ENCODE data around the gene RASGEF1C.
A peak's percentile ranks its signal among the peaks of the same experiment; 100 is the strongest.

RASGEF1C gene

DNA sequence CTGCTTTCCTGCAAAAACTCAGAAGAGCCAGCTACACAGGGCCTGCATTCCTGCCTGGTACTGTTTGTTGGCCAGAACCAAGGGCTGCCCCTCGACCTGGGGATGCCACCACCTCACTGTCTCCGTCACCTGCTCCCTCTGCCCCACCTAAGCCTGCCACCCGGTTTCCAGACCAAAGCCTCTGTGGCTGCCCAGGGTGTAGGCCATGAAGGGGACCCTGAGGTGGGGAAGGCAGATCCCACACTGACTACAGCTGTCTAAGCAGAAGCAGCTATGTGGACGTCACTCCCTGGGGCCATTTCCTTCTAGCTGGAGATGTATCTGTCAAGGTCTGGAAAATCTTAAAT, 35.8 kb downstream of the RASGEF1C start:
- Histone ChIP-seq H3K27me3 (ENCODE audit: control insufficient read depth in 2 of 2, insufficient read depth in 2 of 2, low read length in 2 of 2) (no peaks in the 10 kb centered on the region), H3K27ac (ENCODE audit: low read depth in 2 of 2, low read length in 2 of 2) (no peak overlapping the region), H3K4me3 (ENCODE audit: low read length in 2 of 2) (no peak overlapping the region), H3K9ac (ENCODE audit: low read depth in 1 of 2, low read length in 2 of 2) (no peak overlapping the region), H3K9me3 (ENCODE audit: control insufficient read depth in 2 of 2, low read length in 2 of 2) (no peaks in the 10 kb centered on the region), H3K36me3 (ENCODE audit: control insufficient read depth in 2 of 2, insufficient read depth in 2 of 2, low read length in 2 of 2) (no peaks in the 10 kb centered on the region), H3K4me1 (ENCODE audit: control insufficient read depth in 2 of 2, insufficient read depth in 2 of 2, low read length in 2 of 2) (no peaks in the 10 kb centered on the region)

DNA sequence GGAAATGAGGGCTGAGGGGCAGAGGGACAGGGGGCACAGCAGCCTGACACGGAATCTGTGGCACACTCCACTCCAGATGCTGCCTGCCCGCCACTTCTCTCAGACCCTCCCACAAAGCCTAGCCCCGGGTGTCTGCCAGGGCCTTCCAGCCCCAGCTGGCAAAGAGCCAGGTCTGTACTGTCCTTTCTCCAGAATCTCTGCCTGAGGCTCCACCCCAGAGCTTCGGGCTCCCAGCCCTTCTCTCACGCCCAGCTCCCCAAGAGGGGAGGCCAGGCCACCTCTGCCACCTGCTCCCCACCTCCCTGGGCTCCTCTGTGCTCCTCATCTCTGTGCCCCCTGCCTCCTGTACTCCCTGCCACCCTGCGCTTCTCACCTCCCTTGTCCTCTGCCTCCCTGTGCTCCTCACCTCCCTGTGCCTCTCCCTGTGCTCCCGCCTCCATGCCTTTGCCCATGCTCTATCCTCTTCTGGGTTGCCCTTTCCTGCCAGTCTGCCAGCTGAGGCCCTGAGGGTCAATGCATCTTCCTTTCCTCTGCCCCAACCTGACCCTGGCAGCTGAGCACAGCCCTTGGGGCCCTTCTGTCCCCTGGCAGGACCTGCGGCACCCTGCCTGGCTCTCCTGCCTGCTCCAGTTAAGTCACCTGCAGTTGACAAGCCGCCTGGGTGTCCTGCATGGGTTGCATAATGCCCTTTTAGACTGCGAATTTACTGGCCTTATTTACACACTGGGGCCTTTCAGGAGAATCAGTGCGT, 36.4 kb downstream of the RASGEF1C start:
- Histone ChIP-seq H3K36me3 (ENCODE audit: control insufficient read depth in 2 of 2, insufficient read depth in 2 of 2, low read length in 2 of 2) (no peaks in the 10 kb centered on the region), H3K27ac (ENCODE audit: low read depth in 2 of 2, low read length in 2 of 2) (peak overlapping the region in 1 of 2 donors; percentile 38), H3K4me1 (ENCODE audit: control insufficient read depth in 2 of 2, insufficient read depth in 2 of 2, low read length in 2 of 2) (no peaks in the 10 kb centered on the region), H3K9me3 (ENCODE audit: control insufficient read depth in 2 of 2, low read length in 2 of 2) (no peaks in the 10 kb centered on the region), H3K4me3 (ENCODE audit: low read length in 2 of 2) (no peak overlapping the region), H3K9ac (ENCODE audit: low read depth in 1 of 2, low read length in 2 of 2) (no peak overlapping the region), H3K27me3 (ENCODE audit: control insufficient read depth in 2 of 2, insufficient read depth in 2 of 2, low read length in 2 of 2) (no peaks in the 10 kb centered on the region)

GRCh38 chr5:180171568-180172094, 37.4 kb downstream of the RASGEF1C start:
- H3K9ac ChIP-seq (ENCODE audit: low read depth in 1 of 2, low read length in 2 of 2): no peak overlapping the region
- no peaks in the 10 kb centered on the region for H3K9me3 ChIP-seq (ENCODE audit: control insufficient read depth in 2 of 2, low read length in 2 of 2)
- H3K36me3 ChIP-seq (ENCODE audit: control insufficient read depth in 2 of 2, insufficient read depth in 2 of 2, low read length in 2 of 2): no peaks in the 10 kb centered on the region
- H3K27me3 ChIP-seq (ENCODE audit: control insufficient read depth in 2 of 2, insufficient read depth in 2 of 2, low read length in 2 of 2): no peaks in the 10 kb centered on the region
- H3K27ac ChIP-seq (ENCODE audit: low read depth in 2 of 2, low read length in 2 of 2): no peak overlapping the region
- H3K4me1 ChIP-seq (ENCODE audit: control insufficient read depth in 2 of 2, insufficient read depth in 2 of 2, low read length in 2 of 2): no peaks in the 10 kb centered on the region
- no peak overlapping the region for H3K4me3 ChIP-seq (ENCODE audit: low read length in 2 of 2)

DNA sequence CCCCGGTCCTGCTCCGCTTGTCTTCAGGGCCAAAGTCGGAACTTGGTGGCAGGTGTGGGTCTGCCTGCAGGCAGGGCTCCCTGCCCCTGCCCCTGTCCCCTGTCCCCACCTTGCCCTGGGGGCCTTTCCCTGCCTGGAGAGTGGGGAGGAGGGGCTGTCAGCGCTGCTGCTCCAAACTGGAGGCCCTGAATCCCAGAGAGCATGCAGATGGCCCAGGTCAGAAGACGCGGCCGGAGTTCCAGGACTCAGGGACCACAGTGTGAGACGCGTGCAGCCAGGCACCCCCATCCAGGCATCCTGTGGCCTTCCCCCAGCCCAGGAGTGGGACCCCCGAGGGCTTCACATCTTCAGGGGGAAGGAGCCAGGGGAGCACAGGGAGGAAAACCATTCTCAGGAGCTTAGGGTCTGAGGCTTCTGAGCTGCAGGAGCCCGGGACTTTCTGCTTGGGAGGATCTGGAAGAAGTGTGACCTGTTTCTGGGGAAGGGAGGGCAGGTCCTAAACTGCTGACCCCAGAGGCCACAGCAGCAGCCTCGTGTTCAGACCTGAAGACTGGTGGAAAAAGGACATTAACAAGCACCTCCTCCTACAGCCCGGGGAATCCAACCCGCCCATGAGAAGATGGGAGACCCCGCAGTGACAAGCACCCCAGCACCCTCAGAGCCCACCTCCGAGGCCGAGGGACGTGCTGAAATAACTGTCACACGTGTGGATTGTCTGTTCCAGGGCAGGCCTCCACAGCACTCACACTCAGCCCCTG, 38.0 kb downstream of the RASGEF1C start:
- H3K27me3 ChIP-seq (ENCODE audit: control insufficient read depth in 2 of 2, insufficient read depth in 2 of 2, low read length in 2 of 2): no peaks in the 10 kb centered on the region
- no peak overlapping the region for H3K9ac ChIP-seq (ENCODE audit: low read depth in 1 of 2, low read length in 2 of 2)
- H3K36me3 ChIP-seq (ENCODE audit: control insufficient read depth in 2 of 2, insufficient read depth in 2 of 2, low read length in 2 of 2): no peaks in the 10 kb centered on the region
- no peaks in the 10 kb centered on the region for H3K9me3 ChIP-seq (ENCODE audit: control insufficient read depth in 2 of 2, low read length in 2 of 2)
- no peaks in the 10 kb centered on the region for H3K4me1 ChIP-seq (ENCODE audit: control insufficient read depth in 2 of 2, insufficient read depth in 2 of 2, low read length in 2 of 2)
- no peak overlapping the region for H3K27ac ChIP-seq (ENCODE audit: low read depth in 2 of 2, low read length in 2 of 2)
- no peak overlapping the region for H3K4me3 ChIP-seq (ENCODE audit: low read length in 2 of 2)

GRCh38 chr5:180170106-180170809, 38.8 kb downstream of the RASGEF1C start:
- Histone ChIP-seq H3K36me3 (ENCODE audit: control insufficient read depth in 2 of 2, insufficient read depth in 2 of 2, low read length in 2 of 2) (no peaks in the 10 kb centered on the region), H3K27me3 (ENCODE audit: control insufficient read depth in 2 of 2, insufficient read depth in 2 of 2, low read length in 2 of 2) (no peaks in the 10 kb centered on the region), H3K9me3 (ENCODE audit: control insufficient read depth in 2 of 2, low read length in 2 of 2) (no peaks in the 10 kb centered on the region), H3K4me1 (ENCODE audit: control insufficient read depth in 2 of 2, insufficient read depth in 2 of 2, low read length in 2 of 2) (no peaks in the 10 kb centered on the region), H3K4me3 (ENCODE audit: low read length in 2 of 2) (no peak overlapping the region), H3K27ac (ENCODE audit: low read depth in 2 of 2, low read length in 2 of 2) (no peak overlapping the region), H3K9ac (ENCODE audit: low read depth in 1 of 2, low read length in 2 of 2) (no peak overlapping the region)

DNA sequence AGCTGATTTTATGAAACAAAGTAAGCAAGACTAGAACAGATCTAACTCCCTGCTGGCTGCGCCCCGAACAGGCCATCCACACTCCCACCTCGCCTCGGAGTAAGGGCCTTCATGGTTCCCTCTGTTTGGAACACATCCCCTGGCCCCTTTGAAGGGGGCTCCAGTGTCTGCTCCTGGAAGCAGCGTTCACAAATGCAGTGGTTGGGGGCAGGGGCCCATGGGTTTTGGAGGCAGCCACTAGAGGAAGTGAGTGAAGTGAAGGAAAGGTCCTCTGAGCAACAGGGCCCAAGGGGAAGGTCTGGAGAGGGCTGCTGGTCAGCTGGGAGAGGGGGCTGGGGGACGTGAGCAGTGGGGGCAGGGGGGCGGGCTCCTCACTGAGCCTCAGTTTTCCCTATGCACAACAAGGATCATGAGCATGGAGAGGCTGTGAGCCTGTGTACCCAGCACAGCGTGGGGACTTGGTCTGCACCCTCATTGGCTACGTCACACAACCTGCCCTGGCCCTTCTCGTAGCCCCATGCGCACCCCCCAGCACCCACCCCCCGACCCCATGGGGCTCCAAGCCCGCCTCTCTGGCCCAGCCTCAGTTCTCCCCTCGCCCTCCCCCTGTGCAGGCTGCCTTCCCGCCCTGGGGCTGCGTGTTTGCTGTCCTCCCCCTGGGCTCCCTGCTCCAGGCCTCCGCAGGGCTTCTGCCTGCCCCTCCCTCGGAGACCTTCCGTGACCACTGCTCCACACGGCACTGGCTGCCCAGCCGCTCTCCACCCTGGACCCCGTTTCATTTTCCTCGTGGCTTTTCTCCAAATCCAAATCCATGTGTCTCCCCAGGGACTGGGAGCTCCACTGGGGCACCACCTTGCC, 39.5 kb downstream of the RASGEF1C start:
- Histone ChIP-seq H3K4me3 (ENCODE audit: low read length in 2 of 2) (no peak overlapping the region), H3K9ac (ENCODE audit: low read depth in 1 of 2, low read length in 2 of 2) (no peak overlapping the region), H3K36me3 (ENCODE audit: control insufficient read depth in 2 of 2, insufficient read depth in 2 of 2, low read length in 2 of 2) (no peaks in the 10 kb centered on the region), H3K9me3 (ENCODE audit: control insufficient read depth in 2 of 2, low read length in 2 of 2) (no peaks in the 10 kb centered on the region), H3K27me3 (ENCODE audit: control insufficient read depth in 2 of 2, insufficient read depth in 2 of 2, low read length in 2 of 2) (no peaks in the 10 kb centered on the region), H3K27ac (ENCODE audit: low read depth in 2 of 2, low read length in 2 of 2) (no peak overlapping the region), H3K4me1 (ENCODE audit: control insufficient read depth in 2 of 2, insufficient read depth in 2 of 2, low read length in 2 of 2) (no peaks in the 10 kb centered on the region)

DNA sequence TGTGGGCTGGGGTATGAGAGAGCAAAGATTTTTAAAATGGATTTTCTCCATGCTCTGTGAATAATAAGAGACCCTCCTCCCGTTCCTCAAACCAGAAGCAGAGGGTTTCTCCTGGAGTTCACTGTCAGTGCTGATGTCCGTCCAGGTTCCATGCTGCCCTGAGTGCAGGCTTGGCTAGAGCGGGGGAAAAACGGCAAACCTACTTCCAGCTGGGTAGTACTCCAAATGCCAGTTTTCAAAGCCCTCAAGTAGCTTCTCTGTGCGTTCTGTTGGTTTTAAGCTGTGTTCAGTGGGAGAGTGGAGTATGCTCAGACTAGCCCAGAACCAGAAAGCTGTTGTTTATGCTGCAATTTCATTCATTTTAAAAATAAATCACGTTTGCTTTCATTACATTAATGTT, 40.3 kb downstream of the RASGEF1C start:
- no peak overlapping the region for H3K27ac ChIP-seq (ENCODE audit: low read depth in 2 of 2, low read length in 2 of 2)
- H3K4me1 ChIP-seq (ENCODE audit: control insufficient read depth in 2 of 2, insufficient read depth in 2 of 2, low read length in 2 of 2): no peaks in the 10 kb centered on the region
- no peaks in the 10 kb centered on the region for H3K9me3 ChIP-seq (ENCODE audit: control insufficient read depth in 2 of 2, low read length in 2 of 2)
- no peaks in the 10 kb centered on the region for H3K27me3 ChIP-seq (ENCODE audit: control insufficient read depth in 2 of 2, insufficient read depth in 2 of 2, low read length in 2 of 2)
- no peak overlapping the region for H3K4me3 ChIP-seq (ENCODE audit: low read length in 2 of 2)
- H3K36me3 ChIP-seq (ENCODE audit: control insufficient read depth in 2 of 2, insufficient read depth in 2 of 2, low read length in 2 of 2): no peaks in the 10 kb centered on the region
- H3K9ac ChIP-seq (ENCODE audit: low read depth in 1 of 2, low read length in 2 of 2): no peak overlapping the region

GRCh38 chr5:180166176-180166575, 42.8 kb downstream of the RASGEF1C start:
- no peaks in the 10 kb centered on the region for H3K27me3 ChIP-seq (ENCODE audit: control insufficient read depth in 2 of 2, insufficient read depth in 2 of 2, low read length in 2 of 2)
- H3K4me3 ChIP-seq (ENCODE audit: low read length in 2 of 2): no peak overlapping the region
- H3K36me3 ChIP-seq (ENCODE audit: control insufficient read depth in 2 of 2, insufficient read depth in 2 of 2, low read length in 2 of 2): no peaks in the 10 kb centered on the region
- no peak overlapping the region for H3K27ac ChIP-seq (ENCODE audit: low read depth in 2 of 2, low read length in 2 of 2)
- H3K9ac ChIP-seq (ENCODE audit: low read depth in 1 of 2, low read length in 2 of 2): no peak overlapping the region
- no peaks in the 10 kb centered on the region for H3K9me3 ChIP-seq (ENCODE audit: control insufficient read depth in 2 of 2, low read length in 2 of 2)
- no peaks in the 10 kb centered on the region for H3K4me1 ChIP-seq (ENCODE audit: control insufficient read depth in 2 of 2, insufficient read depth in 2 of 2, low read length in 2 of 2)

DNA sequence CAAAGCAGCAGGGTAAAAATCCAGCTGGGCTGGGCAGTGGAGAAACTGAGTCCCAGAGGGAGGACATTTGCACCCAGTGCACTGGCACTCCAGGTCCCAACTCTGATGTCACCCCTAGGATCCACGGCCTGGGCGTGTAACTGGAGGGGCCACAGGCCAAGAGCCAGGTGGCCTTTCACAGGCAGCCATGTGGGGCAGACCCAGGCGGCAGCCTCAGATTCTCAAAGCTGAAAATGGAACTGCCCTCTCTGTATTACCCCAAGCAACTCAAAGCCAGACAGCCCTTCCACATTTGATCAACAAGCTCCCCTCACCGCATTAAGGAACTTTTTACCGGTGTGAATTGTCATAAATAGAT, 46.7 kb downstream of the RASGEF1C start:
- no peaks in the 10 kb centered on the region for H3K36me3 ChIP-seq (ENCODE audit: control insufficient read depth in 2 of 2, insufficient read depth in 2 of 2, low read length in 2 of 2)
- no peaks in the 10 kb centered on the region for H3K27me3 ChIP-seq (ENCODE audit: control insufficient read depth in 2 of 2, insufficient read depth in 2 of 2, low read length in 2 of 2)
- H3K4me1 ChIP-seq (ENCODE audit: control insufficient read depth in 2 of 2, insufficient read depth in 2 of 2, low read length in 2 of 2): no peaks in the 10 kb centered on the region
- no peak overlapping the region for H3K4me3 ChIP-seq (ENCODE audit: low read length in 2 of 2)
- no peaks in the 10 kb centered on the region for H3K9me3 ChIP-seq (ENCODE audit: control insufficient read depth in 2 of 2, low read length in 2 of 2)
- H3K9ac ChIP-seq (ENCODE audit: low read depth in 1 of 2, low read length in 2 of 2): no peak overlapping the region
- no peak overlapping the region for H3K27ac ChIP-seq (ENCODE audit: low read depth in 2 of 2, low read length in 2 of 2)

All from mucosa of rectum (tissue), 2 donors.